ENCODE results near the gene ZNF518A. TPM values are rescaled to one million over a fixed set of nuclear protein-coding genes. Genes with fewer than 3 reads are reported as not detected.

ZNF518A gene
- total RNA-seq, 1 donor: 13.4 TPM

GRCh38 chr10:96130326-96130995, 364 bp downstream of the ZNF518A start:
- Histone ChIP-seq H3K9me3 (ENCODE audit: low read depth, low read length) (no peaks in the 10 kb centered on the region), H3K4me1 (ENCODE audit: insufficient read depth, low read length) (peaks cover 12% of the 10 kb centered on the region), H3K27me3 (ENCODE audit: insufficient read depth, low read length) (peaks cover 16% of the 10 kb centered on the region), H3K79me2 (ENCODE audit: insufficient read depth, low read length) (peaks cover 11% of the 10 kb centered on the region), H2AFZ (ENCODE audit: low read length) (peak overlapping the region; percentile 100), H4K20me1 (ENCODE audit: insufficient read depth, low read length) (no peaks in the 10 kb centered on the region), H3K36me3 (ENCODE audit: insufficient read depth, low read length) (peaks cover 3% of the 10 kb centered on the region), H3K4me2 (ENCODE audit: insufficient read depth, low read length) (peak overlapping the region; percentile 90), H3K27ac (ENCODE audit: low read depth, low read length) (peak overlapping the region; percentile 97), H3K4me3 (ENCODE audit: insufficient read depth, low read length) (peak overlapping the region; percentile 95)
- DNase-seq (ENCODE audit: insufficient read length, low spot score, missing footprints): peak; percentile 88
- no peak for TF ChIP-seq CTCF (IDR thresholded peaks at IDR 0.05; ENCODE audit: extremely low read depth, low read depth, low read length)

GRCh38 chr10:96131621-96132020, 1.5 kb downstream of the ZNF518A start:
- Histone ChIP-seq H4K20me1 (ENCODE audit: insufficient read depth, low read length) (no peaks in the 10 kb centered on the region), H3K4me3 (ENCODE audit: insufficient read depth, low read length) (no peak overlapping the region)

GRCh38 chr10:96133135-96133534, 3.0 kb downstream of the ZNF518A start:
- no peaks in the 10 kb centered on the region for H4K20me1 ChIP-seq (ENCODE audit: insufficient read depth, low read length)
- no peak overlapping the region for H3K4me3 ChIP-seq (ENCODE audit: insufficient read depth, low read length)
- H3K4me1 ChIP-seq (ENCODE audit: insufficient read depth, low read length): peaks cover 12% of the 10 kb centered on the region
- no peak overlapping the region for H3K27ac ChIP-seq (ENCODE audit: low read depth, low read length)
- H3K27me3 ChIP-seq (ENCODE audit: insufficient read depth, low read length): peaks cover 4% of the 10 kb centered on the region
- H3K36me3 ChIP-seq (ENCODE audit: insufficient read depth, low read length): peaks cover 3% of the 10 kb centered on the region
- H3K9me3 ChIP-seq (ENCODE audit: low read depth, low read length): no peaks in the 10 kb centered on the region
- peak; percentile 83 for DNase-seq (ENCODE audit: insufficient read length, low spot score, missing footprints)
- no peak overlapping the region for H3K4me2 ChIP-seq (ENCODE audit: insufficient read depth, low read length)
- no peak for TF ChIP-seq CTCF (IDR thresholded peaks at IDR 0.05; ENCODE audit: extremely low read depth, low read depth, low read length)
- H3K79me2 ChIP-seq (ENCODE audit: insufficient read depth, low read length): peaks cover 11% of the 10 kb centered on the region
- H2AFZ ChIP-seq (ENCODE audit: low read length): no peak overlapping the region

More at GRCh38 chr10:96131621-96132020, 1.5 kb downstream of the ZNF518A start:
- Histone ChIP-seq H3K9me3 (ENCODE audit: low read depth, low read length) (no peaks in the 10 kb centered on the region), H2AFZ (ENCODE audit: low read length) (no peak overlapping the region), H3K36me3 (ENCODE audit: insufficient read depth, low read length) (peaks cover 3% of the 10 kb centered on the region), H3K79me2 (ENCODE audit: insufficient read depth, low read length) (peaks cover 11% of the 10 kb centered on the region), H3K4me1 (ENCODE audit: insufficient read depth, low read length) (peaks cover 12% of the 10 kb centered on the region), H3K4me2 (ENCODE audit: insufficient read depth, low read length) (peak overlapping the region; percentile 90), H3K27ac (ENCODE audit: low read depth, low read length) (no peak overlapping the region), H3K27me3 (ENCODE audit: insufficient read depth, low read length) (peaks cover 16% of the 10 kb centered on the region)
- no peak for DNase-seq (ENCODE audit: insufficient read length, low spot score, missing footprints)
- TF ChIP-seq CTCF (IDR thresholded peaks at IDR 0.05; ENCODE audit: extremely low read depth, low read depth, low read length): no peak

- Histone ChIP-seq H3K27ac (ENCODE audit: low read depth, low read length) (no peak overlapping the region), H3K9me3 (ENCODE audit: low read depth, low read length) (no peaks in the 10 kb centered on the region), H3K36me3 (ENCODE audit: insufficient read depth, low read length) (peaks cover 3% of the 10 kb centered on the region), H4K20me1 (ENCODE audit: insufficient read depth, low read length) (no peaks in the 10 kb centered on the region), H3K27me3 (ENCODE audit: insufficient read depth, low read length) (no peaks in the 10 kb centered on the region), H3K4me2 (ENCODE audit: insufficient read depth, low read length) (no peak overlapping the region), H3K4me3 (ENCODE audit: insufficient read depth, low read length) (no peak overlapping the region), H3K4me1 (ENCODE audit: insufficient read depth, low read length) (peaks cover 3% of the 10 kb centered on the region), H3K79me2 (ENCODE audit: insufficient read depth, low read length) (peaks cover 2% of the 10 kb centered on the region), H2AFZ (ENCODE audit: low read length) (no peak overlapping the region)
- no peak for TF ChIP-seq CTCF (IDR thresholded peaks at IDR 0.05; ENCODE audit: extremely low read depth, low read depth, low read length)
- no peak for DNase-seq (ENCODE audit: insufficient read length, low spot score, missing footprints)
Measured at GRCh38 chr10:96136810-96137209, 6.7 kb downstream of the ZNF518A start.
